Suprapubic skin (tissue), 4 donors: ENCODE measurements around the gene HASPIN.

ENCODE experiments used
- CTCF ChIP-seq, 2 donors: fragments of 200-600 bp in 1 of 2; fragments of 450-650 bp in 1 of 2; sonication (generic) in 1 of 2; IDR thresholded peaks; one replicate each; pipeline ENCODE4 v1.5.1; 2016 to 2019; ENCODE audit warnings: antibody characterized with exemption in 2 of 2, mild to moderate bottlenecking in 1 of 2, moderate library complexity in 1 of 2
- EP300 ChIP-seq: sonication (generic); formaldehyde crosslinking; IDR thresholded peaks from one replicate; pipeline ENCODE4 v1.6.1; 2017; ENCODE audit warnings: antibody characterized with exemption
- POLR2A ChIP-seq, 2 donors: fragments of 450-650 bp; IDR thresholded peaks; one replicate each; pipeline ENCODE4 v1.6.1; 2017; ENCODE audit warnings: antibody characterized with exemption in 2 of 2, mild to moderate bottlenecking in 2 of 2, moderate library complexity in 2 of 2
- POLR2AphosphoS5 ChIP-seq, 3 donors: sonication (generic); formaldehyde crosslinking; IDR thresholded peaks; one replicate each; pipeline ENCODE4 v1.6.1; 2017; ENCODE audit warnings: antibody characterized with exemption in 3 of 3

GRCh38 chr17:3690094-3690715 lies 33.5 kb upstream of the HASPIN start:
- TF ChIP-seq CTCF (IDR thresholded peaks at IDR 0.05) (no peak), EP300 (no peak), POLR2AphosphoS5 (IDR thresholded peaks at IDR 0.05) (no peak), POLR2A (IDR thresholded peaks at IDR 0.05) (no peak)
